Renal cortical epithelial cell (primary cell): ENCODE data around the gene FNDC3B. TPM values are rescaled to one million over a fixed set of nuclear protein-coding genes. Genes with fewer than 3 reads are reported as not detected.

Experiments
- DNase-seq: peaks from one replicate; pipeline ENCODE4 v3.0.0-alpha.2; 2011; ENCODE audit warnings: low read depth
- total RNA-seq: library from RNA; depleted of rRNA; stranded (reverse); fragments of >200 nt; gene quantifications from 2 replicates; pipeline ENCODE4 v1.2.3, GENCODE V29; 2014

FNDC3B gene
- total RNA-seq, 1 donor from 2014 or later: 220 TPM

DNA sequence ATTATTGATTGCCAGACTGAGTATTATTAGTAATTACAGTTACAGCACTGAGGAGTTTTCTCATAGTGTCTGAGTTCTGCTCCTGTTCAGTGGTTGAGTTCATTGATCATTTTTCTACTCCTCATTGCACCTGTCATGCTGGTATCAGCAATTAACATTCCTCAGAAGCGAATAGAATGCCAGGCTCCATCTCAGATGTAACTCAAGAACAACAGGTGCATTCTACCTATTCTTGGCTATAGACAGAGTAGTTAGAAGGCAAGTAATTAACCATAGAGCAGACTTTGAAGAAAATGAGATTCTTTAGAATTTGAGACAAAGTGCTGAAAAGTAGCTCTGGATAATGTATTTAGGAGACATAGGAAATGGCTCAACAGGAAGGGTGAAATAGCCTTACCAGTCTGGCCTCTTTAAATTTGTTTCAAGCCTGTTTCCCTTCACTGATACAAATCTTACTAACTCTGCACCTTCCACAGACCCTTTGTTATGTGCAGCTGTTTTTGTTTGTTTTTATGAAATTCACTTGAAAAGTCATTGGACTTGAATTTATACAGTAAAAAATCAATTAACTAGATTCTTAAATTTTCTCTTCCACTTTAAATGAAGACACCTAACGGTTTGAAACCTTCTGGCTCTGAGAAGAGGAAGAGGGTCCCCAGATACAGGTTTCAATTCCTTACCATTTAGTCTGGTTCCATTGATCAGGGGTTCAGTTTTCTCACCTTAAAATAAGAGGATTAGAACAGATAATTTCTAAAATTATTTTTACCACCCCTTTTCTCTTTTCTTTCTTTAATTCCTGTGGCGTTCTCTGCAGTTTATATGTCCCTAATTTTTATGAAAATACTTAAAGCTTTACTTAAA lies 109.6 kb downstream of the FNDC3B start:
- DNase-seq: no peak

GRCh38 chr3:172150268-172150667 lies 110.9 kb downstream of the FNDC3B start:
- no peak for DNase-seq

DNA sequence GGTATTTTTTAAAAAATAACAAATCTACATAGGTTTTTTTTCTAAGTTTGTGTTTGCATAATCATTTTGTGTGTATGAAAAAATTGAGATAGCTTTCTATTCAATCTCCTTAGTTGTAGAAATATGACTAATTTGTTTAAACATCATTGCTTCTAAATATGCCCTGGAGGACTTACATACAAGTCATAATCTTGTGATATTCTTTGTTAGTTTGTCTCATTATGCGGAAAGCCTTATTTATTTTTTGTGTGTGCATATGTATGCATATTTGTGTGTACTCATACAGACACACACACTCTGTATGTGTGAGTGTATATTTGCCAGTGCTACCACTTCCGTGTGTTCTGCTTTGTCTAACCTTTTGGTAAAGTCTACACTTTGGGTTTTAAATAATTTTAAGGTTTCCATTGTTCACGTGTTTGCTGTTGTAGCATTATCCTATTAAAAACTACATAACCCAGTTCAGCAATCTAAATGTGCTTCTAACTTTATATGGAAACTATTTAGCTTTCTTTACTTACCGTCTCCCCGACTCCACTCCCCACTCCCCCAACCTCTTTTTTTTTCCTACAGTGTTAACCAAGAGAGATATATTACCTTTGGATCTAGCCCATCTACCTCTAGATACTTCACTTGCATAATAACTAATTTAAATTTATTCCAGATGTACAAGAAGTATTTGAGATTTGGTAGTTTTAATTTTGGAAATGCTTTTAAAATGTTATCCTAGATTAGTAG lies 111.7 kb downstream of the FNDC3B start:
- DNase-seq: no peak

- no peak for DNase-seq
Measured at GRCh38 chr3:172151651-172152649, 112.6 kb downstream of the FNDC3B start.

GRCh38 chr3:172152874-172153273 lies 113.5 kb downstream of the FNDC3B start:
- DNase-seq: peak; percentile 63

DNA sequence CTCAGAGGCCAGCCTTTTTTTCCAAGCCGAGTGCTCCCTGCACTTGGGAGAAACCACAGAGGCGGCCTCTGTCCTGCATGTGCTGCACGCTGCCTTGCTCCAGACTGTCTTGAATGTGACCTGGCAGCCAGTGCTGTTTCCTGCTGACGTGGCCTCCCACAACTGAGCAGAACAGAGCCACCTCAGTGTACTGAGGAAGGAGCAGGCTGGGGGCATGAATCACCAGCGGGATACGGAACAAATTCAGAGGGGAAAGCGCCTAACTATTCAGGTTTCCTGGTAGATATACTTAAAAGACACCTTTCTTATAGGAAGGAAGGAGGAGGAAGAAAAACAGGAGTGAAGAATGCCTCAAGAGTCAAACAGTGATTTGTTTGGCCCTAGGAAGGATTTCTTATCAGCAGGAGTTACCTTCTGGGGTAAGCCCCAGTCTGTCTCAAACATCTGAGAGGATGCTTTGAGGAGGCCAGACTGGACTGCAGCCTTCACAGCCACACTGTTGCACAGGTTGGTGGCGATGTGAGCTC lies 114.0 kb downstream of the FNDC3B start:
- DNase-seq: peak; percentile 98

GRCh38 chr3:172154768-172155664 lies 115.6 kb downstream of the FNDC3B start:
- DNase-seq: no peak

DNA sequence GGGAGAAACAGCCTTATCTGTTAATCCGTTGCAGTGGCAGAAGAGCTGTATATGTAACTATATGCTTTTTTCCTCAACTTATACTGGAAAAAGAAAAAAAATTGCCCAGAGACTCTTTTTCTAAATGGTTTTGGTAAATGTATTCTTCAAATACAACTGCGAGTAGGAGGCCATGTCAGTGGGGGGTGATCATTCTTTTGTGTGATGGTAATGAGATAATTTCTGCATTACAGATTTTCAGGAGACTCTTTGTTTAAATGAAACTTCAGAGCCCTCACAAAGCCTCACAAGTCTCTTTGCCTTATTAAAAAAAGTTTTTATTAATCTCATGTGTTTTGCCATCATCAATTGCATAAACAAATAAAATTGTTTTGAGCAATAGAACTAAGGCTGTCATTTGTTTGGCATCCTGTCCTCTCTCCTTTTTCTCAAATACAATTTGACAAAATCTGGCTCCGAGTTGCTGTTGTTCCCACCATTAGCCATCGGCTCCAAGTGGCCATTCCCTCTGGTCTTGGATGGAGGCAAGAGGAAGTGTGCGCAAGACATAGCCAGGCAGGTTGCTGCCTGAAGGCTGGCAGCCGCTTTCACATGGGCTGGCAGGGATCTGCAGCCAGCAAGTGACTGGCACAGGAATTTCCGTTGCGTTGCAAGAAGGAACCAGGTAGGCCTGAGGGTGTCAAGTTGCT lies 116.7 kb downstream of the FNDC3B start:
- DNase-seq: peak; percentile 83

- no peak for DNase-seq
Measured at GRCh38 chr3:172156586-172156955, 117.2 kb downstream of the FNDC3B start.

- no peak for DNase-seq
Measured at GRCh38 chr3:172157564-172158258, 118.3 kb downstream of the FNDC3B start.

DNA sequence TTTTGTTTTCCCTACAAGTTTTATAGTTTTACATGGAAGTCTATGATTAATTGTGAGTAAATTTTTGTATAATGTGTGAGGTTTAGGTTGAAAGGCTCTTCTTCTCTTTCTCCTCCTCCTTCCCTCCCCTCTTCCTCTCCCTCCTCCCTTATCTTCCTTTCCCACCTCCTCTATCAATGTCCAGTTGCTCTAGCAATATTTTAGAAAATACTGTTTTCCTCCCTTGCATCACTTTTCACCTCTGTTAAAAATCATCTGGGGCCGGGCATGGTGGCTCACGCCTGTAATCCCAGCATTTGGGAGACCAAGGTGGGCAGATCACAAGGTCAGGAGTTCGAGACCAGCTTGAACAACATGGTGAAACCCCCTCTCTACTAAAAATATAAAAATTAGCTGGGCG lies 119.4 kb downstream of the FNDC3B start:
- no peak for DNase-seq

DNA sequence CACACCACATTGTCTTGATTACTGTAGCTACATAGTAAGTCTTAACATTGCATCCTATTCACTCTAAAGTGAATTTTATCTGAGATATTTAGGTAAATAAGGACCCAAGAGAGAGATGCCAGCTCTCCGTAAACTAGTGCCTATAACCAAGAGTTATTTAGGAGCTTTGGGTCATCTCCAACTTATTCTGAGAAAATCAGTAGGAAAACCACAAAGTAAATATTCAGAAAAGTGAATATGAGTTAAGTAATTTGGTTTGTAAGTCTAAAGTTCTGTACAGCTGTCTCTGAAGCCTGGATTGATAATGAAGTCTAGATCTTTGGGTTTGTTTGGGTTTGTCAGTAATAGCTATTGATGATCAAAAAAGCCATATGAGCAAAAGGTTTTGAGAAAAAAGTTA lies 120.0 kb downstream of the FNDC3B start:
- no peak for DNase-seq

GRCh38 chr3:172159962-172160538 lies 120.7 kb downstream of the FNDC3B start:
- DNase-seq: peak; percentile 70

- no peak for DNase-seq
Measured at GRCh38 chr3:172161133-172161789, 121.9 kb downstream of the FNDC3B start.

DNA sequence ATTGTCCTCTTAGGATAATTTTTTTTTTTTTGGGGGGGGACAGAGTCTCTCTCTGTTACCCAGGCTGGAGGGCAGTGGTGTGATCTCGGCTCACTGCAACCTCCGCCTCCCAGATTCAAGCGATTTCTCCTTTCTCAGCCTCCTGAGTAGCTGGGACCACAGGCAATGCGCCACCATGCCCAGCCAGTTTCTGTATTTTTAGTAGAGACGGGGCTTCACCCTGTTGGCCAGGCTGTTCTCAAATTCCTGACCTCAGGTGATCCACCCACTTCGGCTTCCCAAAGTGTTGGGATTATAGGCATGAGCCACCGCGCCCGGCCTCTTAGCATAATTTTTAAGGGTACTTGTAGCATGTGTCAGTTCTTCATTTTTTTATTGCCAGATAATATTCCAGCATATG lies 122.6 kb downstream of the FNDC3B start:
- DNase-seq: no peak

DNA sequence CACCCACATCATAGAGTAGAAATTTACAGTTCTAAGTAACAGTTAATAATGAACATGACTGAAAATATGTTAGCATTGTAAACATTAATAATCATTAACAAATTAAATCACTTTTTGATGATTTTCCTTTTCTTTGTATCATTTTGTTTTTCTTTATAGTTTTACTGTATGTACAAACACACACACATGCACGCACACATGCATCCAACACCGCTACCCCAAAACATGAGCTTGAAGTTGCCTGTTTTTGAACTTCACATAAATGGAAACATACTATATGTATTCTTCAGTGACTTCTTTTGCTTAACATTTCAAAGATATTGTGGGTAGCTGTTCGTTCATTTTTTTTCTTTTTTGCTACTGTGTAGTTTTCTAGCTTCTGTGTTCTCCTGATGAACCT lies 123.9 kb downstream of the FNDC3B start:
- no peak for DNase-seq

DNA sequence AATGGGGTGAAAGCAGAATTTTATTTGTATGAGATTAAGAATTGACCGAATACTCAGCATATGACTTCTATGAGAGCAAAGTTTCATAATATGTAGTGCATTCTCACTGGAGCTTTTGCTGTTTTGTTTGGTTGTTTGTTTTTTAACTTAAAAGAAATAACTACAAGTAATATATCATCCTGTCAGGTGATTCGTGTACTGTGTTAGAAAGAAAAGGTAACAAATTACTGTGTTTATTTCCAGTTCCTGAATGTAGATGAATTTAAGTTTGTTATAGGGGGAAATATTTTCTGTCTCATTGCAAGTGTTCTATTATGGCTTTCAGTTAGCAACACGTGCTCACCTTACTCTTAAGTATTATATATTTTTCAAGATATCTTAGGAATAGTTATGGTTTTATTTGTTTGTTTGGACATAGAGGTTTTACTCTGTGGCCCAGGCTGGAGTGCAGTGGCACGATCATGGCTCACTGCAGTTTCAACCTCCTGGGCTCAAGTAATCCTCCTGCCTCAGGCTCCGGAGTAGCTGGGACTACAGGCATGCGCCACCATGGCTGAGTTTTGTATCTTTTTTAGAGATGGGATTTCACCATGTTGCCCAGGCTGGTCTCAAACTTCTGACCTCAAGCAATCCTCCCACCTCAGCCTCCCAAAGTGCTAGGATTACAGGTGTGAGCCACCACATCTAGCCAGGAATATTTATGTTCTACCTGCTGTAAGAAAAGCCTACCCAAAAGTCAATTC lies 125.4 kb downstream of the FNDC3B start:
- no peak for DNase-seq

GRCh38 chr3:172166261-172166660 lies 126.9 kb downstream of the FNDC3B start:
- no peak for DNase-seq
